ENCODE data around the gene CDH4.

GRCh38 chr20:61976263-61976643 is 724.2 kb downstream of the CDH4 start:
- TF ChIP-seq POLR2A (IDR thresholded peaks at IDR 0.05; ENCODE audit: low read length), result no peak
- no peak for TF ChIP-seq GATA1 (IDR thresholded peaks at IDR 0.05; ENCODE audit: low read depth, low read length)
